HCT116 (cell line): ENCODE measurements around the gene SBSN. TPM values are rescaled to one million over a fixed set of nuclear protein-coding genes. Genes with fewer than 3 reads are reported as not detected.

ENCODE experiments used
- ATAC-seq: fragments of 200-7000 bp; cut with Tn5 transposase; 2 replicates; pipeline ENCODE4 v1.9.1; 2020; ENCODE audit warnings: mild to moderate bottlenecking, moderate library complexity
- BruUV-seq: library from RNA; stranded (reverse); fragments of 400-500 nt; replicated peaks from 2 replicates; lab custom pipeline; 2021; lab: Mats Ljungman, UMichigan
- CTCF ChIA-PET: fragments of 300-600 bp; sonication (Branson Sonifier 250); formaldehyde crosslinking; loops from one replicate; lab custom pipeline; 2021; ENCODE audit warnings: antibody characterized with exemption; lab: Charles Lee
- POLR2A ChIA-PET: fragments of 300-600, 350-600 bp; sonication (Branson Sonifier 250); formaldehyde crosslinking; loops from one replicate; lab custom pipeline; 2021; ENCODE audit warnings: antibody characterized with exemption; lab: Charles Lee
- RAD21 ChIA-PET, 2 experiments: fragments of 300-600 bp; sonication (Branson Sonifier 250); formaldehyde crosslinking; loops; one replicate each; lab custom pipeline; 2023; ENCODE audit warnings: low total read pairs in 2 of 2; ENCODE audit not compliant: uncharacterized antibody in 2 of 2, unreplicated experiment in 2 of 2, low non-redundant PET in 1 of 2; lab: Charles Lee
- DNase-seq: peaks from one replicate; pipeline ENCODE4 v3.0.0-alpha.2; 2010; ENCODE audit warnings: low read depth, low spot score
- H2AFZ ChIP-seq: fragments of 200-600 bp; shearing (Covaris generic), sonication (generic); 2 replicates; pipeline ENCODE4 v1.6.1; 2017; ENCODE audit warnings: low read depth, mixed run types, mixed read lengths, antibody characterized with exemption, low read length; ENCODE audit not compliant: poor library complexity, severe bottlenecking
- H3K27ac ChIP-seq: 2 replicates; pipeline ENCODE4 v1.5.1; 2012; ENCODE audit warnings: low read depth, low read length
- H3K27me3 ChIP-seq: fragments of 200-600 bp; sonication (generic); 2 replicates; pipeline ENCODE4 v1.6.1; 2016; ENCODE audit warnings: mixed run types, low read length, mixed read lengths; ENCODE audit not compliant: insufficient read depth
- H3K36me3 ChIP-seq, 2 experiments: fragments of 200-500 bp in 1 of 2; fragments of 200-600 bp in 1 of 2; sonication (Bioruptor generic) in 1 of 2; sonication (generic) in 1 of 2; 2 replicates each; pipeline versions ENCODE4 v1.5.1 to v1.6.1; 2014 to 2016; ENCODE audit warnings: low read length in 2 of 2, inconsistent platforms in 1 of 2, mixed read lengths in 1 of 2, mixed run types in 1 of 2; ENCODE audit not compliant: insufficient read depth in 2 of 2, control insufficient read depth in 1 of 2
- H3K4me1 ChIP-seq, 2 experiments: fragments of 200-600 bp in 1 of 2; sonication (generic) in 1 of 2; 2 replicates each; pipeline versions ENCODE4 v1.5.1 to v1.6.1; 2012 to 2017; ENCODE audit warnings: low read length in 2 of 2, inconsistent platforms in 1 of 2, mild to moderate bottlenecking in 1 of 2, mixed read lengths in 1 of 2, mixed run types in 1 of 2, moderate library complexity in 1 of 2; ENCODE audit not compliant: insufficient read depth in 2 of 2, control insufficient read depth in 1 of 2
- H3K4me2 ChIP-seq: fragments of 200-600 bp; sonication (generic); 2 replicates; pipeline ENCODE4 v1.6.1; 2017; ENCODE audit warnings: mixed run types, low read length, mixed read lengths
- H3K4me3 ChIP-seq, 2 experiments: fragments of 200-600 bp in 1 of 2; sonication (generic) in 1 of 2; replicated peaks in 1 of 2; 2 replicates each; pipeline ENCODE4 v1.5.1; 2011 to 2016; ENCODE audit warnings: low read length in 2 of 2, control low read depth in 1 of 2, low read depth in 1 of 2, mild to moderate bottlenecking in 1 of 2, mixed read lengths in 1 of 2, mixed run types in 1 of 2
- H3K79me2 ChIP-seq: fragments of 200-600 bp; sonication (generic); 2 replicates; pipeline ENCODE4 v1.6.1; 2017; ENCODE audit warnings: mild to moderate bottlenecking, mixed run types, low read length, moderate library complexity, mixed read lengths; ENCODE audit not compliant: insufficient read depth
- H3K9ac ChIP-seq: fragments of 200-600 bp; sonication (generic); 2 replicates; pipeline ENCODE4 v1.6.1; 2016; ENCODE audit warnings: low read length, mixed read lengths
- H3K9me2 ChIP-seq: fragments of 200-600 bp; sonication (generic), shearing (Covaris generic); 2 replicates; pipeline ENCODE4 v1.6.1; 2017; ENCODE audit warnings: mixed run types, mild to moderate bottlenecking, moderate library complexity; ENCODE audit not compliant: insufficient read depth
- H3K9me3 ChIP-seq, 2 experiments: fragments of 200-500 bp in 1 of 2; fragments of 200-600 bp in 1 of 2; sonication (Bioruptor generic) in 1 of 2; sonication (generic) in 1 of 2; 2 replicates each; pipeline ENCODE4 v1.6.1; 2014 to 2017; ENCODE audit warnings: low read length in 2 of 2, mixed read lengths in 2 of 2, inconsistent platforms in 1 of 2, low read depth in 1 of 2, mild to moderate bottlenecking in 1 of 2, mixed run types in 1 of 2, moderate library complexity in 1 of 2; ENCODE audit not compliant: control insufficient read depth in 1 of 2, insufficient read depth in 1 of 2
- H4K20me1 ChIP-seq: fragments of 200-600 bp; sonication (generic), shearing (Covaris generic); 2 replicates; pipeline ENCODE4 v1.6.1; 2017; ENCODE audit warnings: mixed run types, mild to moderate bottlenecking, moderate library complexity; ENCODE audit not compliant: insufficient read depth
- ATF3 ChIP-seq: IDR thresholded peaks from 2 replicates; pipeline ENCODE4 v1.6.1; 2012
- CBX3 ChIP-seq: IDR thresholded peaks from 2 replicates; pipeline ENCODE4 v1.6.1; 2012; ENCODE audit warnings: low read depth
- JUND ChIP-seq: IDR thresholded peaks from 2 replicates; pipeline ENCODE4 v1.6.1; 2012
- RAD21 ChIP-seq: IDR thresholded peaks from 2 replicates; pipeline ENCODE4 v1.6.1; 2012; ENCODE audit warnings: low read depth, mild to moderate bottlenecking
- intact Hi-C: fragments of 100-400 bp; cut with micrococcal nuclease; formaldehyde crosslinking; loops from 2 replicates; pipeline ENCODE4 v1.10.0; 2022
- total RNA-seq: library from RNA; stranded (reverse); gene quantifications from one replicate; pipeline ENCODE4 v1.2.1, GENCODE V29; 2021; ENCODE audit not compliant: unreplicated experiment

SBSN gene
- total RNA-seq, 1 experiment from 2014 or later: 0.66 TPM

GRCh38 chr19:35498220-35498619 lies 29.9 kb downstream of the SBSN start:
- Histone ChIP-seq H3K9me2 (no peaks in the 10 kb centered on the region), H3K79me2 (no peaks in the 10 kb centered on the region), H3K4me3 (no peak overlapping the region), H3K36me3 (peaks cover 20 to 23% of the 10 kb centered on the region in 2 experiments; a peak in 3 of 4 replicates), H4K20me1 (no peaks in the 10 kb centered on the region), H3K27me3 (no peaks in the 10 kb centered on the region), H3K9ac (no peak overlapping the region), H3K27ac (no peak overlapping the region), H3K9me3 (no peaks in the 10 kb centered on the region), H3K4me2 (no peak overlapping the region), H2AFZ (no peak overlapping the region), H3K4me1 (peaks cover 4 to 11% of the 10 kb centered on the region in 2 experiments; a peak in 3 of 4 replicates)
- intact Hi-C loops: no loop called here
- TF ChIP-seq CBX3: no peak
- TF ChIP-seq ATF3: no peak
- TF ChIP-seq RAD21: no peak
- RAD21 ChIA-PET: no interaction called here
- CTCF ChIA-PET: no interaction called here
- DNase-seq (no peak), ATAC-seq (no peak)
- no TSS peak for BruUV-seq
- POLR2A ChIA-PET: interaction anchor here (1.8 kb wide), 1 partner anchor 12 kb away, joined by 5 read pairs; no protein-coding TSS in a partner anchor

- intact Hi-C loops: no loop called here
- ChIA-PET CTCF (interaction anchor here (0.6 to 1.2 kb wide), 2 partner anchors 13 to 430 kb away, joined by 3 to 5 read pairs; no protein-coding TSS in a partner anchor), RAD21 (no interaction called here), POLR2A (interaction anchor here (1.8 kb wide), 1 partner anchor 13 kb away, joined by 5 read pairs; no protein-coding TSS in a partner anchor)
- no peaks in the 10 kb centered on the region for H3K9me3 ChIP-seq
- H3K9me2 ChIP-seq: no peaks in the 10 kb centered on the region
- no peak for ATAC-seq
- no peak overlapping the region for H2AFZ ChIP-seq
- H3K4me2 ChIP-seq: no peak overlapping the region
- no TSS peak for BruUV-seq
- no peaks in the 10 kb centered on the region for H3K27me3 ChIP-seq
- no peaks in the 10 kb centered on the region for H4K20me1 ChIP-seq
- peaks cover 17 to 20% of the 10 kb centered on the region in 2 experiments; a peak in 3 of 4 replicates for H3K36me3 ChIP-seq
- no peak for DNase-seq
- no peak overlapping the region for H3K27ac ChIP-seq
- no peaks in the 10 kb centered on the region for H3K79me2 ChIP-seq
- H3K4me1 ChIP-seq: peaks cover 4 to 11% of the 10 kb centered on the region in 2 experiments; a peak in 3 of 4 replicates
- TF ChIP-seq JUND: no peak
- no peak overlapping the region for H3K4me3 ChIP-seq
- no peak overlapping the region for H3K9ac ChIP-seq
Observed at GRCh38 chr19:35497406-35497805, 30.7 kb downstream of the SBSN start.
